Activated naive CD4-positive, alpha-beta T cell treated with anti-CD3 and anti-CD28 coated beads for 36 hours (primary cell): ENCODE measurements around the gene VAV3. TPM values are rescaled to one million over a fixed set of nuclear protein-coding genes. Genes with fewer than 3 reads are reported as not detected.
"Not testable (repeated sequence)": the region's sequence is repeated elsewhere in the genome, so short reads cannot be mapped to it uniquely, and the experiment has no call there.

Experiments used
- CTCF ChIA-PET: fragments of 350-600 bp; sonication (Branson Sonifier 250); formaldehyde crosslinking; loops from one replicate; lab custom pipeline; 2021; ENCODE audit warnings: antibody characterized with exemption; lab: Charles Lee
- DNase-seq: peaks from one replicate; pipeline ENCODE4 v3.0.0-alpha.2; 2020
- H3K27ac Mint-ChIP-seq: one replicate; pipeline ENCODE4 v1.8.0; 2021; ENCODE audit warnings: mild to moderate bottlenecking, mixed read lengths
- H3K27me3 Mint-ChIP-seq: one replicate; pipeline ENCODE4 v1.8.0; 2021; ENCODE audit warnings: low read depth, mixed read lengths
- H3K36me3 Mint-ChIP-seq: one replicate; pipeline ENCODE4 v1.8.0; 2021; ENCODE audit warnings: low read depth, mixed read lengths
- H3K4me1 Mint-ChIP-seq: one replicate; pipeline ENCODE4 v1.8.0; 2021; ENCODE audit warnings: low read depth, mixed read lengths
- H3K4me3 Mint-ChIP-seq: one replicate; pipeline ENCODE4 v1.8.0; 2021; ENCODE audit warnings: mild to moderate bottlenecking, moderate library complexity, mixed read lengths
- H3K9me3 Mint-ChIP-seq: one replicate; pipeline ENCODE4 v1.8.0; 2021; ENCODE audit warnings: mixed read lengths
- intact Hi-C: fragments of 100-400 bp; cut with micrococcal nuclease; formaldehyde crosslinking; loops from one replicate; pipeline ENCODE4 v1.15.1; 2023
- total RNA-seq, 2 experiments: library from RNA; stranded (reverse); gene quantifications; one replicate each; pipeline ENCODE4 v1.2.3, GENCODE V29; 2021

VAV3 gene
- total RNA-seq, 2 experiments from 2014 or later: 1.3 to 2.3 TPM

GRCh38 chr1:107664982-107665925 is 299.7 kb downstream of the VAV3 start:
- no peak overlapping the region for H3K27ac Mint-ChIP-seq
- H3K27me3 Mint-ChIP-seq: no peaks in the 10 kb centered on the region
- no peaks in the 10 kb centered on the region for H3K36me3 Mint-ChIP-seq
- H3K4me1 Mint-ChIP-seq: no peaks in the 10 kb centered on the region
- no peaks in the 10 kb centered on the region for H3K9me3 Mint-ChIP-seq
- H3K4me3 Mint-ChIP-seq: no peak overlapping the region
- CTCF ChIA-PET: no interaction called here
- intact Hi-C loops: no loop called here
- DNase-seq: no peak

GRCh38 chr1:107662971-107663370 is 302.0 kb downstream of the VAV3 start:
- Mint-ChIP-seq H3K36me3 (no peaks in the 10 kb centered on the region), H3K4me1 (no peaks in the 10 kb centered on the region), H3K27me3 (no peaks in the 10 kb centered on the region), H3K4me3 (no peak overlapping the region), H3K27ac (no peak overlapping the region), H3K9me3 (no peaks in the 10 kb centered on the region)
- intact Hi-C loops: no loop called here
- DNase-seq: no peak
- CTCF ChIA-PET: no interaction called here

DNA sequence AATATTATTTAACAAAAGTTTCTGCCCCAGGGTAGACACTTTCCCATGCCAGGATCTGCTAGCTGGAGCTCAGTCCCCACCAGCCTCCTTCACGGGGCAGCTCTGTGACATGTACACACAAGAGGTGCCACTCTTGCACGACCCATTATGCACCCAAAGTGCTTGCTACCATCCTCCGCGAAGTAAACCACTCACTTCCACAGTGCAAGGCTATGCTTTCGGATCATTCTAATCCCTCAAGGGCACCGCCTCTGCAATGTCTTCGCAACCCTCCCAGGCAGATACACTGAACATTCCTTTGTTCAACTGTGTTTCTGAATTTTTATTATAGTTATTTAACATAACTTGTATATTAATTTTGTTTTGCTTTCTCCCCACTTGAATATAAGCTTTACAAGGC is 303.8 kb downstream of the VAV3 start:
- H3K9me3 Mint-ChIP-seq: no peaks in the 10 kb centered on the region
- CTCF ChIA-PET: no interaction called here
- H3K36me3 Mint-ChIP-seq: peaks cover 1% of the 10 kb centered on the region
- intact Hi-C loops: no loop called here
- no peak overlapping the region for H3K4me3 Mint-ChIP-seq
- no peaks in the 10 kb centered on the region for H3K27me3 Mint-ChIP-seq
- H3K27ac Mint-ChIP-seq: no peak overlapping the region
- H3K4me1 Mint-ChIP-seq: no peaks in the 10 kb centered on the region
- DNase-seq: no peak

DNA sequence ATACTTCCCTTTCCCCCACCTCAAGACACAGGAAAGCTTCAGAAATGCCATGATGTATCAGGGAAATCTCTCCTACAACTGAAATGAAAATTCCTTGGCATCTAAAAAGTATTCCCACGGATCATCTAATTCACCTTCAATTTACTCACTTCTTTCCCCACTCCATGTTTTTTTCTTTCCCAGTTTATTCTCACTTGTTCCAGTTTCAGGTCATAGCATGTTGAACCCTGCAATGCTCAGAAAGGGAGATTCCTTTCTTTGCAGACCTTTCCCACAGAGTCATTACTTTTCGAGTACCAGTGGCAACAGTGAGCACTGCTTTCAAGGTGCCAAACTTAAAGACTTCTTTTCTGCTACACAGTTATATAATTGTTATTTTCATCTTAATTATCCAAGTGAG is 305.0 kb downstream of the VAV3 start:
- no peak for DNase-seq
- CTCF ChIA-PET: no interaction called here
- H3K4me1 Mint-ChIP-seq: no peaks in the 10 kb centered on the region
- H3K9me3 Mint-ChIP-seq: no peaks in the 10 kb centered on the region
- peaks cover 1% of the 10 kb centered on the region for H3K36me3 Mint-ChIP-seq
- intact Hi-C loops: no loop called here
- H3K27ac Mint-ChIP-seq: no peak overlapping the region
- H3K4me3 Mint-ChIP-seq: no peak overlapping the region
- no peaks in the 10 kb centered on the region for H3K27me3 Mint-ChIP-seq

GRCh38 chr1:107657356-107657755 is 307.6 kb downstream of the VAV3 start:
- no peaks in the 10 kb centered on the region for H3K27me3 Mint-ChIP-seq
- CTCF ChIA-PET: no interaction called here
- peaks cover 1% of the 10 kb centered on the region for H3K36me3 Mint-ChIP-seq
- H3K27ac Mint-ChIP-seq: no peak overlapping the region
- intact Hi-C loops: no loop called here
- no peak for DNase-seq
- H3K4me1 Mint-ChIP-seq: no peaks in the 10 kb centered on the region
- H3K4me3 Mint-ChIP-seq: no peak overlapping the region
- no peaks in the 10 kb centered on the region for H3K9me3 Mint-ChIP-seq

GRCh38 chr1:107653765-107654164 is 311.2 kb downstream of the VAV3 start:
- Mint-ChIP-seq H3K27ac (no peak overlapping the region), H3K4me3 (no peak overlapping the region), H3K36me3 (peaks cover 1% of the 10 kb centered on the region), H3K9me3 (no peaks in the 10 kb centered on the region), H3K27me3 (no peaks in the 10 kb centered on the region), H3K4me1 (no peaks in the 10 kb centered on the region)
- no peak for DNase-seq
- CTCF ChIA-PET: no interaction called here
- intact Hi-C loops: no loop called here

GRCh38 chr1:107653005-107653404 is 312.0 kb downstream of the VAV3 start:
- DNase-seq: no peak
- H3K27me3 Mint-ChIP-seq: no peaks in the 10 kb centered on the region
- CTCF ChIA-PET: no interaction called here
- H3K27ac Mint-ChIP-seq: no peak overlapping the region
- intact Hi-C loops: no loop called here
- H3K4me1 Mint-ChIP-seq: no peaks in the 10 kb centered on the region
- no peak overlapping the region for H3K4me3 Mint-ChIP-seq
- no peaks in the 10 kb centered on the region for H3K9me3 Mint-ChIP-seq
- peaks cover 1% of the 10 kb centered on the region for H3K36me3 Mint-ChIP-seq

- H3K4me1 Mint-ChIP-seq, CTCF ChIA-PET: not testable (repeated sequence)
Measured at GRCh38 chr1:107650825-107651224, 314.2 kb downstream of the VAV3 start.

GRCh38 chr1:107649023-107649422 is 316.0 kb downstream of the VAV3 start:
- no peak overlapping the region for H3K27ac Mint-ChIP-seq
- H3K4me3 Mint-ChIP-seq: no peak overlapping the region
- no peaks in the 10 kb centered on the region for H3K9me3 Mint-ChIP-seq

More at GRCh38 chr1:107650825-107651224, 314.2 kb downstream of the VAV3 start:
- H3K4me3 Mint-ChIP-seq, H3K9me3 Mint-ChIP-seq, DNase-seq, H3K36me3 Mint-ChIP-seq, H3K27ac Mint-ChIP-seq, H3K27me3 Mint-ChIP-seq, intact Hi-C loops: not testable (repeated sequence)

GRCh38 chr1:107648071-107648470 is 316.9 kb downstream of the VAV3 start:
- no peaks in the 10 kb centered on the region for H3K27me3 Mint-ChIP-seq
- H3K9me3 Mint-ChIP-seq: no peaks in the 10 kb centered on the region
- CTCF ChIA-PET: no interaction called here
- no peak overlapping the region for H3K4me3 Mint-ChIP-seq
- H3K4me1 Mint-ChIP-seq: no peaks in the 10 kb centered on the region
- no peak overlapping the region for H3K27ac Mint-ChIP-seq
- no peaks in the 10 kb centered on the region for H3K36me3 Mint-ChIP-seq
- no peak for DNase-seq
- intact Hi-C loops: no loop called here

More at GRCh38 chr1:107649023-107649422, 316.0 kb downstream of the VAV3 start:
- DNase-seq: no peak
- intact Hi-C loops: no loop called here
- Mint-ChIP-seq H3K4me1 (no peaks in the 10 kb centered on the region), H3K27me3 (no peaks in the 10 kb centered on the region), H3K36me3 (no peaks in the 10 kb centered on the region)
- CTCF ChIA-PET: no interaction called here

GRCh38 chr1:107647012-107647411 is 318.0 kb downstream of the VAV3 start:
- no peaks in the 10 kb centered on the region for H3K36me3 Mint-ChIP-seq
- no peaks in the 10 kb centered on the region for H3K4me1 Mint-ChIP-seq
- H3K27ac Mint-ChIP-seq: no peak overlapping the region
- CTCF ChIA-PET: no interaction called here
- no peak overlapping the region for H3K4me3 Mint-ChIP-seq
- no peaks in the 10 kb centered on the region for H3K9me3 Mint-ChIP-seq
- intact Hi-C loops: no loop called here
- no peaks in the 10 kb centered on the region for H3K27me3 Mint-ChIP-seq
- DNase-seq: no peak

GRCh38 chr1:107643766-107644165 is 321.2 kb downstream of the VAV3 start:
- intact Hi-C loops: no loop called here
- no peak overlapping the region for H3K4me3 Mint-ChIP-seq
- H3K27me3 Mint-ChIP-seq: no peaks in the 10 kb centered on the region
- DNase-seq: no peak
- H3K36me3 Mint-ChIP-seq: peaks cover 1% of the 10 kb centered on the region
- H3K4me1 Mint-ChIP-seq: no peaks in the 10 kb centered on the region
- CTCF ChIA-PET: no interaction called here
- no peak overlapping the region for H3K27ac Mint-ChIP-seq
- no peaks in the 10 kb centered on the region for H3K9me3 Mint-ChIP-seq

GRCh38 chr1:107640207-107640606 is 324.8 kb downstream of the VAV3 start:
- Mint-ChIP-seq H3K9me3 (no peaks in the 10 kb centered on the region), H3K27ac (no peak overlapping the region), H3K4me3 (no peak overlapping the region), H3K27me3 (no peaks in the 10 kb centered on the region), H3K36me3 (peaks cover 1% of the 10 kb centered on the region), H3K4me1 (no peaks in the 10 kb centered on the region)
- intact Hi-C loops: no loop called here
- CTCF ChIA-PET: no interaction called here
- DNase-seq: no peak
